Duodenal mucosa (tissue), 2 donors: ENCODE results near the gene PLXNA4.

Source experiments
- H3K27ac ChIP-seq: one replicate; pipeline ENCODE4 v1.7.0; 2013; ENCODE audit warnings: low read depth, low read length
- H3K27me3 ChIP-seq, 2 donors: one replicate each; pipeline ENCODE4 v1.7.0; 2013; ENCODE audit warnings: low read length in 2 of 2, control low read depth in 1 of 2; ENCODE audit not compliant: insufficient read depth in 2 of 2, control insufficient read depth in 1 of 2
- H3K36me3 ChIP-seq, 2 donors: one replicate each; pipeline ENCODE4 v1.7.0; 2013; ENCODE audit warnings: low read length in 2 of 2, control low read depth in 1 of 2; ENCODE audit not compliant: insufficient read depth in 2 of 2, control insufficient read depth in 1 of 2
- H3K4me1 ChIP-seq, 2 donors: one replicate each; pipeline ENCODE4 v1.7.0; 2013; ENCODE audit warnings: low read length in 2 of 2, control low read depth in 1 of 2; ENCODE audit not compliant: insufficient read depth in 2 of 2, control insufficient read depth in 1 of 2
- H3K4me3 ChIP-seq, 2 donors: one replicate each; pipeline ENCODE4 v1.7.0; 2013; ENCODE audit warnings: low read length in 2 of 2, low read depth in 1 of 2
- H3K9ac ChIP-seq, 2 donors: one replicate each; pipeline ENCODE4 v1.7.0; 2013; ENCODE audit warnings: low read length in 2 of 2, low read depth in 1 of 2
- H3K9me3 ChIP-seq, 2 donors: one replicate each; pipeline ENCODE4 v1.7.0; 2013; ENCODE audit warnings: low read length in 2 of 2, control low read depth in 1 of 2; ENCODE audit not compliant: control insufficient read depth in 1 of 2

Gene PLXNA4

DNA sequence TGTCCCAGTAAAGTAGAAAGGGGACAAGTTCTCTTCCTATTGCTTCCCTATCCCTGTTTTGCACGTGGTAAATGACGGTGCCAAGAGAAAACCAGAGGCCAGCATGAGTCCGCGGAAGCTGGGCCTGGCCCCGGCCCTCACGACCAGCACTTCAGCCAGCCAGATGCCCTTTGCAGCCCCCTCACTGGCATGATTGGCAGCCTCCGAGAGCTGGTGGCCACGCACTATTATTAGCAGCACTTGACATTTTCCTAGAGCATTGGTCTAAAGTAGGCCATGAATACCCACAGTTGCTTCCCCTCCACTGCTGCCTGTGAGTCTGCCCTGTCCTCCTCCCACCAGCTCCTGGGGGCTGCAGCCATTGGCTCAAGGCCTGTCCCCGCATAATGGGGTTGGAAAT is 369.1 kb downstream of the PLXNA4 start:
- H3K4me1 ChIP-seq, result no peaks in the 10 kb centered on the region
- H3K27ac ChIP-seq, result no peak overlapping the region
- no peak overlapping the region for H3K4me3 ChIP-seq
- H3K9me3 ChIP-seq, result no peaks in the 10 kb centered on the region
- no peaks in the 10 kb centered on the region for H3K27me3 ChIP-seq
- no peak overlapping the region for H3K9ac ChIP-seq
- no peaks in the 10 kb centered on the region for H3K36me3 ChIP-seq

DNA sequence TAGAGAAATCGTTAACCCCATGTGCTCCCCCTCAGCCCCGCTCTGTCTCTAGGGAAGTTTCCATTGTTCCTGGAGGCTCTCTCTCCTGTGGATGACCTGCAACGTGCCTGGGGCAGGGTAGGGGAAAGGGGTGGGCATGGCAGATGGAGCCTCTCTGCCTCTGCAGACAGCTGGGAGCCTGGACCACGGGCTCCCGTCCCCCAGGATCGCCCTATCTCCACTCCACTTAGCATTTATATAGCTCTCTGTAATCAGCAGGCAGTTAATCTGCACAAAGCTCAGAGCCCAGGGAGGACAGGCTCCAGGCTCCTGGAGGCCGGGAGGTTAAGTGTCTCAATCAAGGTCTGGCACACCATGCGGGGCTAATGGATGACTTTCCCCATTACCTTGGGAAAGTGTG is 369.7 kb downstream of the PLXNA4 start:
- Histone ChIP-seq H3K27me3 (no peaks in the 10 kb centered on the region), H3K4me1 (no peaks in the 10 kb centered on the region), H3K9ac (no peak overlapping the region), H3K4me3 (no peak overlapping the region), H3K9me3 (no peaks in the 10 kb centered on the region), H3K36me3 (no peaks in the 10 kb centered on the region), H3K27ac (no peak overlapping the region)

DNA sequence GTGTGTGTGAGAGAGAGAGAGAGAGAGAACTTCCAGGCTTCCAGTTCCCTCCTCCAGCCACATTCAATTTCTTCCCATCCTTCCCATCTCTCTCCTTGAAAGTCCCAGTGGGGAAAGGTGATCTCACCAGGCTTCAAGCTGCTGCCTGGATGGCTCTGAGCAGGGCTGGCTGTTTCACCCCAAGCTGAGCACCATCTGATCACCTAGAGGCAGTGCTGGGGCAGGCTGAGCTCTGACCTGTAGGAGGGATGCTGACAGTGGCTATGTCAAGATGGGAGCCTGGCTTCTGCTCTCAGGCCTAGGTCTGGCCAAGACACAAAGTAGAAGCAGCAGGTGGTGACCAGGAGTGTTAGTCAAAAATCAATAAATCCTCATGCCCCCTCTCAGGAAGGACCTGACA is 370.8 kb downstream of the PLXNA4 start:
- H3K4me1 ChIP-seq, result no peaks in the 10 kb centered on the region
- H3K4me3 ChIP-seq, result no peak overlapping the region

DNA sequence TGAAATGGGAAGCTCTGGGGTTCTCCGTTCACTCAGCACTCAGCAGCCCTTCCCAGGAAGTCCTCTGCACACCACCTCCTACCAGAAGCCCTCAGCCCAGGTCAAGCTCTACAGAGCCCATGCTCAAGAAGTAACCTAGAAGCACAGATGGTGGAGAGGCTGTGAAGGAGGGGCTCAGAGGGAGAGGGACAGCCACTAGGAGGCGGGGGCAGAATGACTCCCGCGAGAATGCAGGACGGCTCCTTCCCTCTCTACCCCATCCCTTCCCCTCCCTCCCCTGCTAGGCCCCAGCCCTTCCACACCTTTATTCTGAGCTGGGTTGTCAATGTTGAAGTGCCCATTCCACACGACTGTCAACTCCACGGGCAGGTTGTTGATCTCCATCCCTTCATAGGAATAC is 373.2 kb downstream of the PLXNA4 start:
- Histone ChIP-seq H3K9ac (no peak overlapping the region), H3K27ac (no peak overlapping the region), H3K9me3 (no peaks in the 10 kb centered on the region), H3K36me3 (no peaks in the 10 kb centered on the region), H3K27me3 (no peaks in the 10 kb centered on the region), H3K4me1 (no peaks in the 10 kb centered on the region), H3K4me3 (no peak overlapping the region)

More for the DNA sequence above, 370.8 kb downstream of the PLXNA4 start:
- no peak overlapping the region for H3K27ac ChIP-seq
- H3K9me3 ChIP-seq, result no peaks in the 10 kb centered on the region
- no peak overlapping the region for H3K9ac ChIP-seq
- no peaks in the 10 kb centered on the region for H3K27me3 ChIP-seq
- no peaks in the 10 kb centered on the region for H3K36me3 ChIP-seq

DNA sequence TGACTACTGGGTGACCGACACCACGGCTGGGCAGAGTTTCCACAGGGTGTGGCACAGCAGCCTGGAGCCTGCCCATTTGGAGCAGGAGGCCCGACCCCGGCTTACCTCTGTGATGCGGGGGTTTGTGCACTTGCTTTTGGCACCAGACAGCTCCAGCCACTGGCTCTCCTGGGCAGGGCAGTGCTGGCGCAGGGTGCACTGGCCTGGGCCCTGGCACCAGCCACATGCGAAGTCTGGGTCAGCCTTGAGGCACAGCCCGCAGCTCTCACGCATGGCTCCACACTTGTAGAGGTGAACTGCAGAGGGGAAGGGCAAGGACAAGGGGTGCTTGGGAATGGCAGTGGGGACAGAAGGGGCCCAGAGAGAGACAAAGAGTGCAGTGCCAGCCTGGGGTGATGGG is 373.7 kb downstream of the PLXNA4 start:
- H3K9ac ChIP-seq, result no peak overlapping the region
- H3K27ac ChIP-seq, result no peak overlapping the region
- H3K36me3 ChIP-seq, result no peaks in the 10 kb centered on the region
- H3K27me3 ChIP-seq, result no peaks in the 10 kb centered on the region
- peaks cover 0 to under 1% of the 10 kb centered on the region in 2 donors for H3K4me1 ChIP-seq
- no peak overlapping the region for H3K4me3 ChIP-seq
- H3K9me3 ChIP-seq, result no peaks in the 10 kb centered on the region

DNA sequence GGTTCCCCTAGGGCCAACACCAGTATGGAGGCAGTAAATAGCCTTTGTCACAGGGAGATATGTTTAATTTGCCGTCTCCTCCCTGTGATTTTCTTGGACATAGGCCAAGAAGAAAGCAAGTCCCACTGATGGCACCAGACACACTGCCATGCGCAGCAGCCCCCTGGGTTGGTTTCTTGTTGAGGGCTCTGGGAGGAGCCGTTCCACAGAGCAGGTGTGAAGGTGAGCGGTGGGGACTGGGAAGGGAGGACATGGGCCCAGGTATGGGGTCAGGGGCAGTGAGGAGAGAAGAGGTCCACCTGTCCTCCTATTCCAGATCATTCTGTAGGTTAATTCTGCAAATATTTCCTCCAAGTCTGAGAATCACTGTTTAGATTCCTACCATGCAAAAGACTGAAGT is 376.1 kb downstream of the PLXNA4 start:
- H3K9ac ChIP-seq, result no peak overlapping the region
- no peak overlapping the region for H3K27ac ChIP-seq
- H3K4me1 ChIP-seq, result peaks cover 5 to 13% of the 10 kb centered on the region in 2 donors
- no peak overlapping the region for H3K4me3 ChIP-seq
- H3K36me3 ChIP-seq, result no peaks in the 10 kb centered on the region
- H3K27me3 ChIP-seq, result no peaks in the 10 kb centered on the region
- no peaks in the 10 kb centered on the region for H3K9me3 ChIP-seq

DNA sequence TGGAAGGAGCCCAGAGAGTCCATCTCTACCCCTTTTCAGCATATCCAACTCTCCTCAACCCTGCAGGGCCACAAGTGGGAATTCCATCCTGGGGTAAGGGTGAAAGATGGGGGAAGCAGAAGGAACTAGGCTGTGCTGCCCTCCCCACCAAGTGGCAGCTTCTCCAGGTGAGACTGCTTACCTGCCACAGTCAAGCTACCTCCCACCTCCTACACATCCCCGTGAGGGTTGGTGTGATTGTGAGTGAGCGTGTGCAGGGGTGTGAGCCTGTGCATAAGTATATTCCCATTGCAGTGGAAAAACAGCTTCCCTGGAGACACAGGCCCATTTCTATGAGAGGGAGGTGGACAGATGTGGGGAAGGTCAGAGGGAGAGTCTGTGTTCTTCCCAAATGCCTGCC is 376.6 kb downstream of the PLXNA4 start:
- Histone ChIP-seq H3K36me3 (no peaks in the 10 kb centered on the region), H3K4me3 (no peak overlapping the region)

DNA sequence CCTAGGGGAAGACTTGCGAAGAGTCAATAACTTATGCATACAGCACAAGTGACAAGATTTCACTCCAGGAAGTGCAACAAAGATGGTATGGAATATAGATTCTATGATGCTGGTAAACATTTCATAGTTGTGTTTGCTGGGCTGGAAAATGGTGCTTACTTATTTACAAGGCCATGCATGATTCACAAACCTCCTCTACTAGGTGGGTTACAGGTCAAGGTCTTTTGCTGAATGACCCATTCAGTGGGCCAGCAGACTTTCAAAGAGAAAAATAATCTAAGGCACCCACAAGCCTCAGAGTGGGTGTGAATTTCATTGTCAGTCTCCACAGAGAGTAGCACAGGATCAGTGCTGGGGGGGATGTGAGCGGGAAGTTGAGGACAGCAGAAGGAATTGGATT is 378.5 kb downstream of the PLXNA4 start:
- Histone ChIP-seq H3K36me3 (no peaks in the 10 kb centered on the region), H3K27ac (no peak overlapping the region), H3K27me3 (no peaks in the 10 kb centered on the region), H3K9ac (no peak overlapping the region), H3K9me3 (no peaks in the 10 kb centered on the region), H3K4me1 (peaks cover 5 to 13% of the 10 kb centered on the region in 2 donors), H3K4me3 (no peak overlapping the region)

More for the DNA sequence above, 376.6 kb downstream of the PLXNA4 start:
- no peak overlapping the region for H3K27ac ChIP-seq
- H3K9me3 ChIP-seq, result no peaks in the 10 kb centered on the region
- peaks cover 5 to 13% of the 10 kb centered on the region in 2 donors for H3K4me1 ChIP-seq
- H3K9ac ChIP-seq, result no peak overlapping the region
- H3K27me3 ChIP-seq, result no peaks in the 10 kb centered on the region

DNA sequence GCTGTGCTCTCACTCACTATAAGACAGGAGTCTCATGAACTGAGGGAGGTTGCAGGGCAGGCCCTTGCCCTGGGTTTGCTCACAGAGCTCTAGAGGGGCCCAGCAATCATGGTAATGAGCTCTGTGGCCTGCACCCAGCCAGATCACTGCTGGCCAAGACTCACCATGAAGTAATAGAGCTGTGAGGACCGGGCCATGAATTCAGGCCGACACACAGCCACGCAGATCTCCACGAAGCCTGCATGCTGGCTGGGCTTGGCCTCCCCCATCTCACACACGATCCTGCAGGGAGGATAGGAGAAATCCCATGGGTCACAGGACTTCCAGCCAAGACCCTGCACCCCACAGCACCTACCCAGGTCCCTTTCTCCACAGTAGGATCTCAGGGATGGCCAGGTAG is 382.4 kb downstream of the PLXNA4 start:
- Histone ChIP-seq H3K27ac (no peak overlapping the region), H3K9me3 (no peaks in the 10 kb centered on the region), H3K4me1 (peaks cover 5 to 13% of the 10 kb centered on the region in 2 donors), H3K9ac (no peak overlapping the region), H3K36me3 (no peaks in the 10 kb centered on the region), H3K27me3 (no peaks in the 10 kb centered on the region), H3K4me3 (no peak overlapping the region)

DNA sequence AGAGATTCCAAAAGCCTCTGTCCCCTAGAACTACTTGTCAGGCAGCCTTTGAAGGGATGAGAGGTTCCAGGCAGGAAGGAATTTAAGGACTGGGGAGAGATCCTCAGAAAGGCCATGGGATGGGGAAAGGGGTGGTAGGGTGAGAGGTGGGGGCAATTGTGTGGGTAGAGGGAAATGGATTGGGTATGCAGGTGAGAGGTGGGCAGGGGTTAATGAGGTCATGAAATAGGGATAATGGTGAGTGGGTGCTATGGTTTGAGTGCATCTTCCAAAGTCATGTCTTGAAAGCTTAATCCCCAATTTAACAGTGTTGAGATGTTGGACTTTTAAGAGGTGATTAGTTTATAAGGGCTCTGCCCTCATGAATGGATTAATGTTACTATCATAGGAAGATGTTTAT is 383.5 kb downstream of the PLXNA4 start:
- H3K27ac ChIP-seq, result no peak overlapping the region
- H3K27me3 ChIP-seq, result no peaks in the 10 kb centered on the region
- H3K36me3 ChIP-seq, result no peaks in the 10 kb centered on the region
- no peak overlapping the region for H3K4me3 ChIP-seq
- peaks cover 5 to 13% of the 10 kb centered on the region in 2 donors for H3K4me1 ChIP-seq
- no peak overlapping the region for H3K9ac ChIP-seq
- peaks cover 0 to 3% of the 10 kb centered on the region in 2 donors for H3K9me3 ChIP-seq

DNA sequence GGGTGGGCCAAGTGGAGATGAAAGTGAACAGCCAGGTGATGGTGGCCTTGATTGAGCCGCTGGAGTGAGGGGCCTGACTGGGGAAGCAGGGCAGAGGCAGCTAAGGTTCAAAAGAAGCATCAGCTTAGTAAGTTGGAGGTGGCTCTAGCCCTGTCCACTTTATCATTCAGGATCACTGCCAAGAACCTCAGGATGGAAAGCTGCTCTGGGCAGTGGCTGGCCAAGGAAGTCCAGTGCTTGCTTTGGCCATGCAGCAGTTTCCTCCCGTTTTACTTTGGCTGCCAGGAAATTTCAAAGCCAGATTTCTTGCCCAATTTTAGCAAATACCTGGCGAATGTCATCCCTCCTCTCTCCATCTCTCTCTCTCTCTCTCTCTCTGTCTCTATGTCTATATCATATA is 384.9 kb downstream of the PLXNA4 start:
- Histone ChIP-seq H3K36me3 (no peaks in the 10 kb centered on the region), H3K27ac (no peak overlapping the region), H3K9me3 (peaks cover 7 to 16% of the 10 kb centered on the region in 2 donors), H3K9ac (no peak overlapping the region), H3K27me3 (no peaks in the 10 kb centered on the region), H3K4me1 (peaks cover 5 to 8% of the 10 kb centered on the region in 2 donors), H3K4me3 (no peak overlapping the region)
